HG03045 (cell line): ENCODE data around the gene TREX2.

Experiments
- ATAC-seq: cut with Tn5 transposase; IDR thresholded peaks from one replicate; pipeline ENCODE4 v1.9.1; 2021; ENCODE audit warnings: mild to moderate bottlenecking, moderate library complexity; ENCODE audit not compliant: unreplicated experiment

The TREX2 gene

DNA sequence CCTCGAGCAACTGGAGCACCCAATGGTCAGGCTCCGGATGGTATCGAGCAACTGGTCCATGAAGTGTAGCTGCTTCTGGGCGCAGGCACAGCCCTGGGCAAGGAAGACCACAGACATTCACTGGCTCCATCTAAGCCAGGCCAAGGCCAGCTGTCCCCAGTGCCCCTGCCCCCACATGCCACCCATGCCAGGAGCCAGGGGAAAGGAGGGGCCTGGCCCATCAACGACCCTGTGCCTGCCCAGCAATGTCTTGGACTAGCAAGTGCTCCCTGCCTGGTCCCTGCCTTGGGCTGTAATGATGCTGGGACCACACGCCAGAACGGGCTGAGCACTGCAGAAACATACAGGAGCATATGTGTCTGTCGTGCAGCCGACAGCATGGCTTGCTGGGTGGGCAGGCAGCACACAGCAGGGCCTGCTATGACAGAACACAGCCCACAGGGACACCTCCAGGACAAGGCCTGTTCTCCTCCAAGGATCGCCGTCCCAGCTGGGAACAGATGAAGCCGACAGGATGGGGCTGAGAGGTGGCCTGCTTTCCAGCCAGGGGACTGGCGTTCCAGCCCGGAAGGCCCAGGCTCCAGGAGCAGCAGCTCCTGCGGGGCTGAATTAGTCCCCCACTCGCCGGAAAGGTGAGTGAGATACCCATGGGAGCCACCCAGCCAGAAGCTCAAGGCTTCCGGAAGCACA is 11.4 kb upstream of the TREX2 start:
- ATAC-seq: no peak

GRCh38 chrX:153456704-153457103 is 10.8 kb upstream of the TREX2 start:
- no peak for ATAC-seq

DNA sequence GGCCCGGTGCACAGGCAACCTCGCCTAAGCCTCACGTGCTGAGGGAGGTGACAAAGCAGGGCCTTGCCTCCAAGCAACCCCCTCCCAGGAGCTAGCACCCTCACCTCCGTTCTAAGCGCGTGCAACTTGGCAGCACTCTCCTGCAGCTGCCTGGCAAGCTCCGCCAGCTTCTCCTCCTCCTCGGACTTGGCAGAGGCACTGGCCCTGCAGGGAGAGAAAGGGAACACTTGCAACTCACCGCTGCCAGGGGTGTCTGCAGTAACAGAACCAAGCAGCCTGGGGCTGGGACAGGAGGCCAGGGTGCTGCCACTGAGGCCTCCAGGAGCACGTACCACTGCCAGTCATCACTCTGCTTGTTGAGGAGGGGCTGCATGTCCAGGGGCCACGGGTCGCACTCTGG is 10.3 kb upstream of the TREX2 start:
- ATAC-seq: no peak

GRCh38 chrX:153455571-153455970 is 9.7 kb upstream of the TREX2 start:
- no peak for ATAC-seq

GRCh38 chrX:153454901-153455550 is 9.2 kb upstream of the TREX2 start:
- no peak for ATAC-seq

DNA sequence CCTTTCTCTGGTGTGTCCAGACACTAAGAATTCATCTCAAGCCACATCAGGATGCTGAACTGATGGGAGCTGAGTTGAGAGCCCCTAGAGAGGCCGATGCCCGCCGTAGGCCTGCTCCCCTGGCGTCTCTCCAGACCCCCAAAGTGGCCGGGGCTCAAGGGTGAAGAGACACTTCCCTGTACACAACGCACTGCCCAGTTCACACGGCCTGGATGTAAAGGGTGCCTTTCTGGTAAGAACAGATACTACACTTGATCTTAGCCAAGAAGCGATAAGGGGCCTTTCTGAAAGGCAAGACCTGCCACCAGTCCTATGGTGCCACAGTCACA is 5.1 kb upstream of the TREX2 start:
- no peak for ATAC-seq

GRCh38 chrX:153450114-153450948 is 4.5 kb upstream of the TREX2 start:
- no peak for ATAC-seq

- ATAC-seq: no peak
These were observed 3.7 kb upstream of the TREX2 start for GRCh38 chrX:153449368-153450113.

GRCh38 chrX:153448556-153449367 is 2.9 kb upstream of the TREX2 start:
- no peak for ATAC-seq

- no peak for ATAC-seq
These were observed 1.7 kb upstream of the TREX2 start for GRCh38 chrX:153447581-153447960.

- ATAC-seq: no peak
These were observed 1.2 kb upstream of the TREX2 start for GRCh38 chrX:153446950-153447580.

DNA sequence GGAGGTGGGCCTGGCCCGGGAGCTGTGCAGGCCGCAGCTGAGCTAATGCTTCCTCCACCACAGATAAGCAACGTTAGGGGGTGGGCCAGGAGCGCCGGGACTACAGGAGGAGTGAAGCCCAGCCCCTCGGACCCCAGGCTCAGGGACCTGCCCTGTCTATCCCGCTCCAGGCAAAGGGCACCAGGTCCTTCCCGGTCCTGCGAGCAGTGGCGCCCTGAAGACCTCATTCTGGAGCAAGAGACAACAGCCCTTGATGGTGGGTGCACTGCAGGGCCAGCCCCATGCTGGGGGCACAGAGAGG is 730 bp upstream of the TREX2 start:
- ATAC-seq: no peak

DNA sequence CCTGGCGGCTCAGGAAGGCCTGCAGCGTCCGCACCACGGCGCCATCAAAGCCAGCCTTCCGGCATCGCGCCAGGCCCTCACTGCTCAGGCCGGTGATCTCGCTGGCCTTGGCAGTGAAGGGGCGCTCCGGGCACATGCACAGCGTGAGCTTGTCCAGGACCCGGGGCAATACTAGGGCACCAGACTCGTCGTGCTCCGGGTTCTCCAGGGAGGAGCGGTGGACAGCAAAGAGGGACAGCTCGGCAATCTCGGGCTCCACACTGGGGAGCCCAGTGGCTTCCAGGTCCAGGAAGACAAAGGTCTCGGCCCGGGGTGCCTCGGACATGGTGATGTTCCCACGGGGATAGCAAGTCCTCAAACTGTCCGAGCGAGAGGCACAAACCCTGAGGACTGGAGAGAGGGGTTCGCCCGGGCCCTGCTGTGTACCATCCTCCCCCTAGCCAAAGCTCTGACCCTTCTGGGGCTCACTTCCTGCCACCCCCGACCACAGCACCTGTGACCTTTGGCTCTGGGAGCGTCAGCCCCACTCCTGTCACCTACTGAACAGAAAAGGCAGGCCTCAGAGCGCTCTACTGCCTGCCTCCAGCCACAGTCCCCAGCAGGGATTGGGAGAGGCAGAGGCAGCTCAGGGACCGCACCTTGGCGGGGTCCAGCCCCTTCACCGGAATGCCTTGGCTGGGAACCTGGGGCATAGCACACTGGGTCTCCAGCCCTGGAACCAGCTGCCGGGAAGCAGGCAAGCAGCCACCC is 575 bp downstream of the TREX2 start:
- no peak for ATAC-seq

DNA sequence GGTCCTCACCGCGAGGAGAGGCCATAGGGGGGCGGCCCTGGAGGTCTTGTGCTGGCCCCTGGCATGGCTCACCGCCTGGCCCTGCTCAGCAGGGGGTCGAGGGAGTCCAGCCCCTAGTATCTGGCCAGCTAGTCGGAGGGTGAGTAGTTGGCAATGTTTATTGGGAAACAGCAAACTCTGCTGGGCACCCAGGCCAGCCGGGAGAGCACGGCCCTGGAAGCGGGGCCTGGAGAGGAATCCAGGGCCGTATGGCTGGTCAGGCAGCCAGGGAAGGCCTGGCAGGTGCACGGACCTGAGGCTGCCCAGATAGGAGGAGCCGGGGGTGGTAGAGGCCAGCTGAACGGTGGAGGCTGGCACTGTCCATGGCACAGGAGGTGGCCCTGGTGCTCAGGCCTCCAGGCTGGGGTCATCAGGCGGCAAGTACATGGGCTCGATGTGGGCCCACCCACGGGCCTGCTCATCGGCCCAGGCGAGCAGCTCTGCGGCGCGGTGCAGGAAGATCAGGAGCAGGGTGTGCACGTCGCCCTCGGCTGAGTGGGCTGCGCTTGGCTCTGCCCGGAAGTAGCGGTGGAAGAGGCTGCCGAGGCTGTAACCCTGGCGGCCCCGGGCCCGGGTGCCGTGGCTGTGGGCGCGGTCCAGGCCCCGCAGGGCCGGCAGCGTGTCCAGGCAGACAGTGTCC is 1.4 kb downstream of the TREX2 start:
- no peak for ATAC-seq

- no peak for ATAC-seq
These were observed 2.2 kb downstream of the TREX2 start for GRCh38 chrX:153443476-153444332.

- no peak for ATAC-seq
These were observed 3.4 kb downstream of the TREX2 start for GRCh38 chrX:153442463-153442862.

DNA sequence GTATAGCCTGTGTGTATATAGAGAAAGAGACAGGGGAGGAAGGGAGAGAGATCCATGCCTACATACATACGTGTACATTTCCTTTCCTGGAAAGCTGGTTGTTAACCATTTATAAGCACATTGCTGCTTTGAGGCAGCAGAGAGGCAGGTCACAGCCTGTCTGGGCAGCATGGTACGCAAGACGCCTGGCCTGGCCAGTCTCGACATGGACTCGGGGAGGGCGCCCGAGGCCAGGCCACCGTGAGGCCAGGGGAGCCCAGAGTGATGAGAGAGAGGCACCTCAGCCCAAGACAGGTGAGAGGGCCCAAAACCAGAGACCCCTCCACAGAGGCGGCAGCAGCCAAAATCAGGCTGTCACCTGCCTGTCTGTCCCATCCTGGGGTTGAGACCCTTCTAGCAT is 3.9 kb downstream of the TREX2 start:
- ATAC-seq: no peak

DNA sequence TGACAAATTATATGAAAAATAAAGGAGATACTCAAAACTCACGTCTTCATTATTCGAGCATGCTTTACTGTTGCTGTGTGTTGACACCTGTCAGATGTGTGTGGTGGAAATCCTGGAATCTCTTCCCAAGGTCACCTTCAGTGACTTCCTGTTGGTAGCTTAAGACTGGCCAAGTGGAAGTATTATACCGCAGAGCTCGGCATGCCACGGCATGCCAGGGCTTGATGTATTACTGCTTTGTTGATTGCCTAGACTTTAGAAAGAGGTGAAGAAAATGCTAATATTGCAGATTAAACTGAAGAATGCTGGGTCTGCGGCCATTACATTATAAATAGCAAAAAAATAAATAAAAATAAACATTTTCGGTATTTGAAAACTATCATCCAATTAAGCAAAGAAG is 4.6 kb downstream of the TREX2 start:
- no peak for ATAC-seq
